SK-N-SH treated with all-trans-retinoic acid at 6 μM for 48 hours (cell line): Measurements from ENCODE around the gene BICD1.

Experiments
- ATAC-seq: fragments of 200-7000 bp; cut with Tn5 transposase; 3 replicates; pipeline ENCODE4 v1.9.1; 2020; ENCODE audit warnings: mild to moderate bottlenecking, moderate library complexity
- ARNTL ChIP-seq: fragments of 450-650 bp; formaldehyde crosslinking; IDR thresholded peaks from 2 replicates; pipeline ENCODE4 v1.5.0; 2020; ENCODE audit warnings: low read depth, mild to moderate bottlenecking, moderate library complexity, borderline replicate concordance
- BACH2 ChIP-seq: fragments of 250-450 bp; sonication (Bioruptor Pico); IDR thresholded peaks from 2 replicates; pipeline ENCODE4 v1.9.0; 2021; ENCODE audit warnings: mild to moderate bottlenecking, borderline replicate concordance
- CREB5 ChIP-seq: fragments of 250-450 bp; sonication (Bioruptor Pico); IDR thresholded peaks from 2 replicates; pipeline ENCODE4 v1.5.1; 2020; ENCODE audit warnings: low read depth, mild to moderate bottlenecking, moderate library complexity
- CSDC2 ChIP-seq: fragments of 250-450 bp; sonication (Bioruptor Pico); IDR thresholded peaks from 2 replicates; pipeline ENCODE4 v1.5.0; 2020; ENCODE audit warnings: mild to moderate bottlenecking, moderate library complexity
- CSRNP3 ChIP-seq: fragments of 250-450 bp; sonication (Bioruptor Pico); IDR thresholded peaks from 2 replicates; pipeline ENCODE4 v1.5.1; 2021; ENCODE audit warnings: mild to moderate bottlenecking, moderate library complexity
- ESRRG ChIP-seq: fragments of 250-450 bp; sonication (Bioruptor Pico); IDR thresholded peaks from 2 replicates; pipeline ENCODE4 v1.6.1; 2021; ENCODE audit warnings: mild to moderate bottlenecking
- GLIS3 ChIP-seq: fragments of 250-450 bp; sonication (Bioruptor Pico); IDR thresholded peaks from 2 replicates; pipeline ENCODE4 v1.5.0; 2020; ENCODE audit warnings: mild to moderate bottlenecking, moderate library complexity
- ISL1 ChIP-seq: fragments of 250-450 bp; sonication (Bioruptor Pico); IDR thresholded peaks from 2 replicates; pipeline ENCODE4 v2.1.2; 2022; ENCODE audit warnings: mild to moderate bottlenecking, moderate library complexity
- OSR1 ChIP-seq: fragments of 250-450 bp; sonication (Bioruptor Pico); IDR thresholded peaks from 2 replicates; pipeline ENCODE4 v1.8.0; 2022; ENCODE audit warnings: moderate library complexity, mild to moderate bottlenecking, inconsistent platforms
- POU6F1 ChIP-seq: fragments of 250-450 bp; sonication (Bioruptor Pico); IDR thresholded peaks from 2 replicates; pipeline ENCODE4 v1.8.0; 2021; ENCODE audit warnings: low read depth, mild to moderate bottlenecking, moderate library complexity, borderline replicate concordance
- PPARA ChIP-seq: fragments of 250-450 bp; sonication (Bioruptor Pico); IDR thresholded peaks from 2 replicates; pipeline ENCODE4 v1.5.0; 2020; ENCODE audit warnings: mild to moderate bottlenecking, borderline replicate concordance
- SNAI2 ChIP-seq: fragments of 250-450 bp; sonication (Bioruptor Pico); IDR thresholded peaks from 2 replicates; pipeline ENCODE4 v1.5.0; 2020; ENCODE audit warnings: mild to moderate bottlenecking, moderate library complexity
- TCF4 ChIP-seq: fragments of 250-450 bp; sonication (Bioruptor Pico); IDR thresholded peaks from 2 replicates; pipeline ENCODE4 v1.8.0; 2021; ENCODE audit warnings: mild to moderate bottlenecking, moderate library complexity, borderline replicate concordance
- TOX ChIP-seq: fragments of 250-450 bp; sonication (Bioruptor Pico); IDR thresholded peaks from 2 replicates; pipeline ENCODE4 v1.8.0; 2021; ENCODE audit warnings: mild to moderate bottlenecking, moderate library complexity, borderline replicate concordance
- TSHZ2 ChIP-seq: fragments of 250-450 bp; sonication (Bioruptor Pico); IDR thresholded peaks from 2 replicates; pipeline ENCODE4 v1.5.0; 2020; ENCODE audit warnings: mild to moderate bottlenecking, moderate library complexity
- ZC3H10 ChIP-seq: fragments of 250-450 bp; sonication (Bioruptor Pico); IDR thresholded peaks from 2 replicates; pipeline ENCODE4 v1.5.1; 2021; ENCODE audit warnings: mild to moderate bottlenecking, moderate library complexity
- ZFP3 ChIP-seq: fragments of 250-450 bp; sonication (Bioruptor Pico); IDR thresholded peaks from 2 replicates; pipeline ENCODE4 v1.5.0; 2020; ENCODE audit warnings: mild to moderate bottlenecking, moderate library complexity
- ZFP30 ChIP-seq: fragments of 450-650 bp; formaldehyde crosslinking; IDR thresholded peaks from 2 replicates; pipeline ENCODE4 v1.5.0; 2022; ENCODE audit warnings: mild to moderate bottlenecking, moderate library complexity
- ZNF565 ChIP-seq: fragments of 450-650 bp; formaldehyde crosslinking; conservative IDR thresholded peaks from 2 replicates; pipeline ENCODE4 v1.5.0; 2020; ENCODE audit warnings: low read depth, mild to moderate bottlenecking, moderate library complexity
- ZNF70 ChIP-seq: fragments of 450-650 bp; formaldehyde crosslinking; IDR thresholded peaks from 2 replicates; pipeline ENCODE4 v1.5.0; 2020; ENCODE audit warnings: mild to moderate bottlenecking, moderate library complexity
- ZNF8 ChIP-seq: fragments of 450-650 bp; formaldehyde crosslinking; IDR thresholded peaks from 2 replicates; pipeline ENCODE4 v1.5.0; 2020; ENCODE audit warnings: mild to moderate bottlenecking, moderate library complexity

Gene BICD1

GRCh38 chr12:32366714-32367113 is 260.1 kb downstream of the BICD1 start:
- TF ChIP-seq CREB5 (CRISPR knock-in tag) (no peak), OSR1 (CRISPR knock-in tag) (no peak)
- no peak for ATAC-seq

- ATAC-seq = no peak
- TF ChIP-seq ZC3H10 (CRISPR knock-in tag) = no peak
- no peak for TF ChIP-seq POU6F1
- no peak for TF ChIP-seq ZFP30 (CRISPR knock-in tag)
- no peak for TF ChIP-seq ESRRG (CRISPR knock-in tag)
- TF ChIP-seq OSR1 (CRISPR knock-in tag) = no peak
- TF ChIP-seq SNAI2 (CRISPR knock-in tag) = no peak
- TF ChIP-seq ZNF565 (CRISPR knock-in tag) = no peak
- no peak for TF ChIP-seq CSDC2 (CRISPR knock-in tag)
- TF ChIP-seq TSHZ2 (CRISPR knock-in tag) = no peak
- TF ChIP-seq GLIS3 = no peak
- TF ChIP-seq CREB5 (CRISPR knock-in tag) = no peak
- no peak for TF ChIP-seq ARNTL (CRISPR knock-in tag)
These were observed 260.7 kb downstream of the BICD1 start for GRCh38 chr12:32367381-32367780.

GRCh38 chr12:32369202-32369601 is 262.6 kb downstream of the BICD1 start:
- no peak for ATAC-seq
- no peak for TF ChIP-seq ISL1

GRCh38 chr12:32377344-32378055 is 270.9 kb downstream of the BICD1 start:
- no peak for TF ChIP-seq ZFP3 (CRISPR knock-in tag)
- TF ChIP-seq PPARA = no peak
- TF ChIP-seq ISL1 = no peak
- no peak for TF ChIP-seq CSDC2 (CRISPR knock-in tag)
- no peak for TF ChIP-seq GLIS3
- TF ChIP-seq ZNF70 = no peak
- no peak for TF ChIP-seq BACH2 (CRISPR knock-in tag)
- no peak for TF ChIP-seq ZNF8
- no peak for TF ChIP-seq ZNF565 (CRISPR knock-in tag)
- no peak for TF ChIP-seq ZFP30 (CRISPR knock-in tag)
- no peak for TF ChIP-seq CSRNP3 (CRISPR knock-in tag)
- no peak for TF ChIP-seq SNAI2 (CRISPR knock-in tag)
- no peak for TF ChIP-seq TOX (CRISPR knock-in tag)
- TF ChIP-seq TCF4 = no peak
- no peak for ATAC-seq
